Prostate gland (tissue), 2 donors: ENCODE measurements around the gene POLK. TPM values are rescaled to one million over a fixed set of nuclear protein-coding genes. Genes with fewer than 3 reads are reported as not detected.
A peak's percentile ranks its signal among the peaks of the same experiment; 100 is the strongest.

Experiments used
- DNase-seq: peaks from one replicate; pipeline ENCODE4 v3.0.0-alpha.2; 2019; ENCODE audit warnings: low spot score
- H3K27ac ChIP-seq, 2 donors: fragments of 200-600 bp; sonication (generic); 2 replicates each; pipeline ENCODE4 v1.5.1; 2017 to 2019
- H3K27me3 ChIP-seq: fragments of 200-600 bp; sonication (generic); replicated peaks from 2 replicates; pipeline ENCODE4 v1.5.1; 2019; ENCODE audit not compliant: insufficient read depth
- H3K36me3 ChIP-seq, 2 donors: fragments of 200-600 bp; sonication (generic); 1 replicate in 1 of 2; 2 replicates in 1 of 2; pipeline versions ENCODE4 v1.5.1 to v1.8.1; 2017 to 2019
- H3K4me1 ChIP-seq: fragments of 200-600 bp; sonication (generic); replicated peaks from 2 replicates; pipeline ENCODE4 v1.5.1; 2019
- H3K4me3 ChIP-seq, 2 donors: fragments of 200-600 bp; sonication (generic); 2 replicates each; pipeline ENCODE4 v1.5.1; 2017 to 2019
- H3K9me3 ChIP-seq: fragments of 200-600 bp; sonication (generic); 2 replicates; pipeline ENCODE4 v1.5.1; 2017
- POLR2A ChIP-seq: fragments of 450-650 bp; IDR thresholded peaks from one replicate; pipeline ENCODE4 v1.6.1; 2016; ENCODE audit warnings: antibody characterized with exemption, mild to moderate bottlenecking
- POLR2AphosphoS5 ChIP-seq: sonication (generic); formaldehyde crosslinking; IDR thresholded peaks from one replicate; pipeline ENCODE4 v1.6.1; 2017; ENCODE audit warnings: antibody characterized with exemption
- WGBS: methylation state at CpG from one replicate; pipeline ENCODE4 v1.1.5; 2018; 5-methylcytosine and 5-hydroxymethylcytosine counted together
- intact Hi-C: fragments of 100-400 bp; cut with DNase I; formaldehyde crosslinking; loops from one replicate; pipeline ENCODE4 v1.14.2; 2022
- total RNA-seq, 2 donors: library from RNA; depleted of rRNA; stranded (reverse); fragments of >200 nt; gene quantifications; one replicate each; pipeline ENCODE4 v1.1.0, GENCODE V29; 2016
- TF ChIP-seq, protein P1 (sequence below), 4 experiments: fragments of 200-600 bp in 2 of 4; fragments of 450-650 bp in 2 of 4; sonication (generic) in 2 of 4; IDR thresholded peaks; 1 replicate in 3 of 4; 2 replicates in 1 of 4; pipeline ENCODE4 v1.5.1; 2016 to 2019; ENCODE audit warnings: antibody characterized with exemption in 4 of 4, mild to moderate bottlenecking in 2 of 4, moderate library complexity in 2 of 4

Gene POLK
- total RNA-seq, 2 donors from 2014 or later, result 28.4 to 33.6 TPM

DNA sequence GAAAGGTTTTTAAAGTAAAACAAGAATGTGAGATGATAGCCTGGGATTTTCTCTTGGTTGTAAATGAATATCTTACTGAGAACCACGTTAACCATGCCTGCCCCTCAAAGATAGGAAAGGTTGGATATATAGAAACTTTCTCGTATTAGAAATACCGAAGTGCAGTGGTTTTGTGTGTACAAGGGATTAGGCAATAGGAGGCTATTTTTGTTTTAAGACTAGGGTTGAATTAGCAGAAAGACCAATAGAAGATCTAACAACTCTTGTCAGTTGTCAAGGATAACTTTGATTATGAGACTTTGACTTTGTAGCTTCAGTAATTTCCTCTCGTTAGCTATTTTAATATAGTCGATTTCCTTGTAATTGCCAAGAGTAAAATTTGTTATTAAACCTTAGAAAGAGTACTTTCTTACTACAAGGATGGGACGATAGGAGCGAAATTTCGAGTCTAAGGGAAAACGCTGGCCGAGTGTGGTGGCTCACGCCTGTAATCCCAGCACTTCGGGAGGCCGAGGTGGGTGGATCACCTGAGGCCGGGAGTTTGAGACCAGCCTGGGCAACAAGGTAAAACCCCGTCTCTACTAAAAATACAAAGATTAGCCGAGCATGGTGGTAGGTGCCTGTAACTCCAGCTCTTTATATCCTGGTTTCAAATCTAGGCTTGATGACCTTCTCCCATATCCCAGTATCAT lies 838 bp downstream of the POLK start:
- no peaks in the 10 kb centered on the region for H3K27me3 ChIP-seq
- no peaks in the 10 kb centered on the region for H3K36me3 ChIP-seq
- H3K9me3 ChIP-seq, result no peaks in the 10 kb centered on the region
- DNase-seq, result no peak
- WGBS, result 81% methylated on average over 16 of the region's 16 CpGs
- no peaks in the 10 kb centered on the region for H3K4me1 ChIP-seq
- H3K27ac ChIP-seq, result peak overlapping the region; percentile 93 to 95
- intact Hi-C loops, result loop anchor here (5.0 kb wide), 1 partner anchor 460 kb away; the partner anchor contains the start of gene GCNT4
- TF ChIP-seq POLR2A (no peak), POLR2AphosphoS5 (no peak)
- TF ChIP-seq, protein P1, sequence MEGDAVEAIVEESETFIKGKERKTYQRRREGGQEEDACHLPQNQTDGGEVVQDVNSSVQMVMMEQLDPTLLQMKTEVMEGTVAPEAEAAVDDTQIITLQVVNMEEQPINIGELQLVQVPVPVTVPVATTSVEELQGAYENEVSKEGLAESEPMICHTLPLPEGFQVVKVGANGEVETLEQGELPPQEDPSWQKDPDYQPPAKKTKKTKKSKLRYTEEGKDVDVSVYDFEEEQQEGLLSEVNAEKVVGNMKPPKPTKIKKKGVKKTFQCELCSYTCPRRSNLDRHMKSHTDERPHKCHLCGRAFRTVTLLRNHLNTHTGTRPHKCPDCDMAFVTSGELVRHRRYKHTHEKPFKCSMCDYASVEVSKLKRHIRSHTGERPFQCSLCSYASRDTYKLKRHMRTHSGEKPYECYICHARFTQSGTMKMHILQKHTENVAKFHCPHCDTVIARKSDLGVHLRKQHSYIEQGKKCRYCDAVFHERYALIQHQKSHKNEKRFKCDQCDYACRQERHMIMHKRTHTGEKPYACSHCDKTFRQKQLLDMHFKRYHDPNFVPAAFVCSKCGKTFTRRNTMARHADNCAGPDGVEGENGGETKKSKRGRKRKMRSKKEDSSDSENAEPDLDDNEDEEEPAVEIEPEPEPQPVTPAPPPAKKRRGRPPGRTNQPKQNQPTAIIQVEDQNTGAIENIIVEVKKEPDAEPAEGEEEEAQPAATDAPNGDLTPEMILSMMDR (IDR thresholded peaks at IDR 0.05), result no peak
- peak overlapping the region; percentile 79 to 93 for H3K4me3 ChIP-seq

- intact Hi-C loops, result loop anchor here (5.0 kb wide), 1 partner anchor 462 kb away; the partner anchor contains the start of gene GCNT4
These were observed 2.1 kb downstream of the POLK start for GRCh38 chr5:75513841-75514240.

GRCh38 chr5:75514323-75514722 lies 2.6 kb downstream of the POLK start:
- Histone ChIP-seq H3K27me3 (no peaks in the 10 kb centered on the region), H3K4me3 (no peak overlapping the region), H3K27ac (no peak overlapping the region), H3K4me1 (no peaks in the 10 kb centered on the region), H3K9me3 (no peaks in the 10 kb centered on the region), H3K36me3 (no peaks in the 10 kb centered on the region)
- no peak for TF ChIP-seq POLR2AphosphoS5
- TF ChIP-seq, protein P1 (IDR thresholded peaks at IDR 0.05), result no peak
- TF ChIP-seq POLR2A, result no peak
- intact Hi-C loops, result loop anchor here (5.0 kb wide), 1 partner anchor 462 kb away; the partner anchor contains the start of gene GCNT4
- DNase-seq, result no peak
- WGBS, result 97% methylated on average over 3 of the region's 3 CpGs

More at GRCh38 chr5:75513841-75514240, 2.1 kb downstream of the POLK start:
- no peak for TF ChIP-seq POLR2A
- TF ChIP-seq, protein P1 (IDR thresholded peaks at IDR 0.05), result no peak
- Histone ChIP-seq H3K27ac (no peak overlapping the region), H3K27me3 (no peaks in the 10 kb centered on the region), H3K4me3 (no peak overlapping the region), H3K9me3 (no peaks in the 10 kb centered on the region), H3K36me3 (no peaks in the 10 kb centered on the region), H3K4me1 (no peaks in the 10 kb centered on the region)
- no peak for DNase-seq
- WGBS, result 24% methylated on average over 1 of the region's 1 CpG

DNA sequence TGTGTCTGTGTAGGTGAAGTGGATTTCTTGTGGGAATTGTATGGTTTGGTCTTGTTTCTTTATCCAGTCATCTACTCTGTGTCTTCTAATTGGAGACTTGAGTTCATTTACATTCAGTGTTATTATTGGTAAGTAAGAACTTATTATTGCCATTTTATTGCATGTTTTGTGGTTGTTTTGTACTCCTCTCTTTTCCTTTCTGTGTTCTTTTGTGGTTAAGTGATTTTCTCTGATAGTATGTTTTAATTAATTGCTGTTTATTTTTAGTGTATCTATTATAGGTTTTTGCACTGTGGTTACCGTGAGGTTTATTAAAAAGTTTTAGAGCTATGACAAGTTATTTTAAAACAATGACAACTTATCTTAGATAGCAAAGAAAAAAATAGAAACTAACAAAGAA lies 8.1 kb downstream of the POLK start:
- H3K27me3 ChIP-seq, result no peaks in the 10 kb centered on the region
- TF ChIP-seq POLR2A (no peak), POLR2AphosphoS5 (no peak)
- TF ChIP-seq, protein P1 (IDR thresholded peaks at IDR 0.05), result no peak
- intact Hi-C loops, result no loop called here
- WGBS, result 80% methylated on average over 1 of the region's 1 CpG
- H3K27ac ChIP-seq, result no peak overlapping the region
- DNase-seq, result no peak
- no peaks in the 10 kb centered on the region for H3K9me3 ChIP-seq
- H3K36me3 ChIP-seq, result no peaks in the 10 kb centered on the region
- no peaks in the 10 kb centered on the region for H3K4me1 ChIP-seq
- no peak overlapping the region for H3K4me3 ChIP-seq

DNA sequence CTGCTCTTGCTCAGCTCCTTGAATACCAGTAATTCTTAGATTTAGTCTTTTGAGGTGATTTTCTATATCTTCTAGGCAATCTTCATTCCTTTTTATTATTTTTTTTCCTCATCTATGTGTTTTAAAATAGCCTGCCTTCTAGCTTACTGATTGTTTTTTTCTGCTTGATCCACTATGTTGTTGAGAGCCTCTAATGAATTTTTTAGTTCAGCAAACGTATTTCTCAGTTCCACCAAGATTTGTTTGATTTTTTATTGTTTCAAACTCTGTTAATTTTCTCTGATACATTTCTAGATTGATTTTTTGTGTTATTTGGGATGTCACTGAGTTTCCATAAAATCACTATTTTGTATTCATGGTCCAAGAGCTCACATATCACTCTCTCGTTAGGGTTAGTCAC lies 9.5 kb downstream of the POLK start:
- no peaks in the 10 kb centered on the region for H3K27me3 ChIP-seq
- TF ChIP-seq, protein P1 (IDR thresholded peaks at IDR 0.05), result no peak
- TF ChIP-seq POLR2A (no peak), POLR2AphosphoS5 (no peak)
- no peaks in the 10 kb centered on the region for H3K9me3 ChIP-seq
- H3K27ac ChIP-seq, result no peak overlapping the region
- intact Hi-C loops, result no loop called here
- H3K4me3 ChIP-seq, result no peak overlapping the region
- DNase-seq, result no peak
- H3K4me1 ChIP-seq, result no peaks in the 10 kb centered on the region
- H3K36me3 ChIP-seq, result no peaks in the 10 kb centered on the region
- 94% methylated on average over 2 of the region's 2 CpGs for WGBS
